Rectal smooth muscle tissue (tissue), 1 donor: ENCODE results near the gene TOMT.

Experiments used
- H3K27ac ChIP-seq: one replicate; pipeline ENCODE4 v1.7.0; 2013; ENCODE audit warnings: low read depth, low read length, inconsistent platforms
- H3K27me3 ChIP-seq: one replicate; pipeline ENCODE4 v1.7.0; 2013; ENCODE audit warnings: low read length; ENCODE audit not compliant: control insufficient read depth, insufficient read depth
- H3K36me3 ChIP-seq: one replicate; pipeline ENCODE4 v1.7.0; 2013; ENCODE audit warnings: low read length; ENCODE audit not compliant: control insufficient read depth, insufficient read depth
- H3K4me1 ChIP-seq: one replicate; pipeline ENCODE4 v1.7.0; 2013; ENCODE audit warnings: low read length; ENCODE audit not compliant: control insufficient read depth, insufficient read depth
- H3K4me3 ChIP-seq: one replicate; pipeline ENCODE4 v1.7.0; 2013; ENCODE audit warnings: low read length
- H3K9ac ChIP-seq: one replicate; pipeline ENCODE4 v1.7.0; 2013; ENCODE audit warnings: low read length

TOMT gene, protein sequence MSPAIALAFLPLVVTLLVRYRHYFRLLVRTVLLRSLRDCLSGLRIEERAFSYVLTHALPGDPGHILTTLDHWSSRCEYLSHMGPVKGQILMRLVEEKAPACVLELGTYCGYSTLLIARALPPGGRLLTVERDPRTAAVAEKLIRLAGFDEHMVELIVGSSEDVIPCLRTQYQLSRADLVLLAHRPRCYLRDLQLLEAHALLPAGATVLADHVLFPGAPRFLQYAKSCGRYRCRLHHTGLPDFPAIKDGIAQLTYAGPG

DNA sequence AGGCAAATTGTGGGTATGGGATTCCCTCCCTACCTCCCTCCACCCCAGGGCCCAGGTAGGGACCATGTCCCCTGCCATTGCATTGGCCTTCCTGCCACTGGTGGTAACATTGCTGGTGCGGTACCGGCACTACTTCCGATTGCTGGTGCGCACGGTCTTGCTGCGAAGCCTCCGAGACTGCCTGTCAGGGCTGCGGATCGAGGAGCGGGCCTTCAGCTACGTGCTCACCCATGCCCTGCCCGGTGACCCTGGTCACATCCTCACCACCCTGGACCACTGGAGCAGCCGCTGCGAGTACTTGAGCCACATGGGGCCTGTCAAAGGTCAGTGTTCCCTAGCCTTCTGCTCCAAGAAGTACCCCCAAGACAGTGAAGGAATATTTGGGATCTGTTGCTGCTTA lies at the start of gene TOMT:
Gene TOMT (plus strand): TSS at position 37 of the 400 bp plus-strand sequence. CDS start 28 bp downstream, at position 65.
- Histone ChIP-seq H3K27ac (no peak within 1 kb of the TSS), H3K4me3 (no peak within 1 kb of the TSS), H3K4me1 (peaks cover 17% of the 10 kb centered on the region), H3K27me3 (no peaks in the 10 kb centered on the region), H3K9ac (peak within 1 kb of the TSS; percentile 43), H3K36me3 (peaks cover 2% of the 10 kb centered on the region)

DNA sequence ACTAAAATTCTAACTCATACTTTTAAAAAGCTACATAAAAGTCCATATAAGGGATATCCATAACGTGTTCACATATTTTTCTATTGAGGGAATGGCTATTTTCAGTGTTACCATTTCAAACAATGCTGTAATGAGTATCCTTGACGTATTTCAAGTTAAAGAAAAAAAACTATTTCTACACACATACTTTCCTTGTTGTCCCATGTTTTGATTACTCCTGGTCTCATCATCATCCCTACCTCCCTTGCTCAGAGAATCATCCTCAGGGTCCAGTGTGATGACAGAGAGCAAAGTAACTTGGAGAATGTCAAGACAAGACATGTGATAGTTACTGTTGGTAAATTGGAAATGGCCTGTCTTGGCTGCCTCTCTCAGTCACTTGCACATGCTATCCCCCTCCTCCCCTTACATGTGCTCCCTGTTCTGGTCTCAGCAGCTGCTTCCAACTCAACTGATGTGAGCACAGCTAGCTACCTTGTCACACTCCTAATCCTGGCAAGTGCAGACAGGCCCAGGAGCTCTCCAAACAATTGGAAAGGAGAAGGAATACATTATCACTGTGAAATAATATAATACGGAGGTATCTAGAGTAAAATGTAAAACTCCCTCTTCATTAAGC lies 47.2 kb upstream of the TOMT start:
- Histone ChIP-seq H3K4me3 (no peak overlapping the region), H3K27ac (no peak overlapping the region), H3K9ac (no peak overlapping the region), H3K36me3 (no peaks in the 10 kb centered on the region), H3K4me1 (no peaks in the 10 kb centered on the region), H3K27me3 (no peaks in the 10 kb centered on the region)

DNA sequence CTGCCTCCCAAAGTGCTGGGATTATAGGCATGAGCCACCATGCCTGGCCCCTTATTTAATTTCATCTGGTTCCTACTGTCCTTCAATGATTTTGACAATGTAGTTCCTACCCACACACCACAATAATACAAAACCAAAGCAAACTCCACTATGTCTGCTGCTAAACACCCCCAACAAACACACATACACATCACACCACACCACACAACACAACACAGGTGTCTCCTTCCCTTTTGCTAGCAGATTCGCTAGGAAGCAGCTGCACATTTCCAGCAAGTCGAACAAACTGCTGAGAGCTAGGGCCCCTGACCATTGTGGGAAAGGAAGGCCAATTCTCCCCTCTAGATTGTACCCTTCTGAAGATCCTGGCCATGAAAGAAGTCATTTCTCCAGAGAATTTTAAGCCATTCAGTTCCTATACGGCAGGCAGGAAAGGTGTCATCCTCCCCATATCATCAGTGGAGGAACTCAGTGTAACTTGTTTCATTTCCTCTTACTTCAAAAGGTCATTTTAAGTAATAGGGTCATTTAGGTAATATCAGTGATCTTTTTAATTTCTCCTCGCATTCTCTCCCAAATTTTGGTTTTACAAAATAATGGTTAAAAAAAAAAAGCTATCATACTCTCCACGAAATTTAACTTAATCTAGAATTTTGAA lies 43.9 kb upstream of the TOMT start:
- Histone ChIP-seq H3K27me3 (no peaks in the 10 kb centered on the region), H3K9ac (no peak overlapping the region), H3K27ac (no peak overlapping the region), H3K4me3 (no peak overlapping the region), H3K36me3 (no peaks in the 10 kb centered on the region), H3K4me1 (peaks cover 3% of the 10 kb centered on the region)

DNA sequence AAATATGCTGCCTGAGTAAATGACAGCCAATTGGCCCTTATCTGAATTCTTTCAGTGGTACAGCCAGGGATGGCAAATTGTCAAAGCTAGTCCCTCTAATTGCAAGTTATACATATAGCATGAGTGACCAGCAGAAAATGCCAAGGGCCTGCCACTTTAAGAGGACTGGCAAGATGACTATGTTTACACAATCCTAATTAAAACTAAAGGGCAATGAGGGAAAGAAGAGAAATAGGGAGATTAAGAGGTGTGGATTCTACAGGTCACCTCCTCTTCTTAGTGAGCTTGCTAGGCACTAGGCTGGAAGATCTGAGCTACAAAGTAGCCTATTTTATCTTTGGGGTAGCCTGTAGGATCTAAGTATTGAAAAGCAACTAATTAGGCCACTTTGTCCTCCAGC lies 38.9 kb upstream of the TOMT start:
- no peaks in the 10 kb centered on the region for H3K36me3 ChIP-seq
- H3K4me3 ChIP-seq: no peak overlapping the region
- peak overlapping the region; percentile 25 for H3K27ac ChIP-seq
- no peak overlapping the region for H3K9ac ChIP-seq
- peaks cover 29% of the 10 kb centered on the region for H3K4me1 ChIP-seq
- H3K27me3 ChIP-seq: no peaks in the 10 kb centered on the region

DNA sequence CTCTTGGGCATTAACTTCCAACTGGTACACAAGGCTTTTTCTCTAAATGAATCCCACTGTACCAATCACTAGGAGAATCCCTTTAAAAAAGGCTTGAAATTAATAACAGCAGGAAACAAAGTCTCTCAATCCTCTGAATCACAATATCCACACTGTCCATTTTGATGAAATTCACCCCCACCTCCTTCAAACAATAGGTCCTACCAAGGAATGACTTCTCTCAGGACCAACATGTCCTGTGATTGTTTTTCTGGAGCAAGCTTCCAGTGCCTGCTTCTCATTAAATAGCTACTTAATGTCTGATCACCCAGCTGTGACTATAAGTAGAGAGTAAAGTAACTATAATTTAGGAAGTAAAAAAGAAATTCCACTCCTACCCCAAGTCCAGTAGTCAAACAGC lies 38.5 kb upstream of the TOMT start:
- Histone ChIP-seq H3K4me3 (no peak overlapping the region), H3K27me3 (no peaks in the 10 kb centered on the region), H3K36me3 (no peaks in the 10 kb centered on the region), H3K27ac (peak overlapping the region; percentile 25), H3K4me1 (peaks cover 31% of the 10 kb centered on the region), H3K9ac (no peak overlapping the region)

DNA sequence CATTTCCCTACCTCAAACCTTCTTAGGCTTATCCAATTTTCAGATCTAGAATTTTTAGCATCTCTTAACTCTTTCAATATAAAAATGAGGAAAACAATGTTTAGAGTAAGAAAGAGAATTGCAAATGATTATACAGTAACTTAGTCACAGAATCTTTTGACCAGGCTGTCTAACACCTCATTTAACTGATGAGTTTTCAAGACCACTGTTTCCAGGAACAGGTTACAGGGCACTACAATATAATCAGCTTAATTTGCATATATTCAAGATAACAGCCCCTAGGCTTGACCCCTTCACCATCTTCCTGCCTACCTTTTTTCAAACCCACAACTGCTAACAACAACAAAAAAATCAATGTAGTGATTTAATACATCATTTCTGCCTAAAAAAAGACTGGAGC lies 38.0 kb upstream of the TOMT start:
- H3K4me1 ChIP-seq: peaks cover 31% of the 10 kb centered on the region
- H3K9ac ChIP-seq: no peak overlapping the region
- H3K27me3 ChIP-seq: no peaks in the 10 kb centered on the region
- no peak overlapping the region for H3K4me3 ChIP-seq
- H3K36me3 ChIP-seq: no peaks in the 10 kb centered on the region
- H3K27ac ChIP-seq: peak overlapping the region; percentile 70

DNA sequence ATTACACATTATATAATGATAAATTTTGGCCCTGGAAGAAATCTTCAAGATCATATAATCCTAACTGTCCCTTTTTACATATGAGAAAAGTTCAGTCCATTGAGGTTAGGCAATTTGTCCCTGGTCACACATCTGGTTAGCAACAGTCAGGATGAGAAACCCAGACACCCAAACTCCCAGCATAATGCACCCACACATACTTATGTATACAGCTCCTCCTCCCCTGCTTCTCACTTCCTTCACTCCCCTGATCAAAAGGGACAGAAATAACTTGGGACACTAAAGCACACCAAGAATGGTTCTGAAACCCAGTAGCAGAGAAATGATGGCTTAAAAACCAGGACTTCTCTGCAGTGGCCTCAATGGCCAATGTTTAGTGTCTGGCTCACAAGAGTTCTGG lies 36.5 kb upstream of the TOMT start:
- no peak overlapping the region for H3K9ac ChIP-seq

DNA sequence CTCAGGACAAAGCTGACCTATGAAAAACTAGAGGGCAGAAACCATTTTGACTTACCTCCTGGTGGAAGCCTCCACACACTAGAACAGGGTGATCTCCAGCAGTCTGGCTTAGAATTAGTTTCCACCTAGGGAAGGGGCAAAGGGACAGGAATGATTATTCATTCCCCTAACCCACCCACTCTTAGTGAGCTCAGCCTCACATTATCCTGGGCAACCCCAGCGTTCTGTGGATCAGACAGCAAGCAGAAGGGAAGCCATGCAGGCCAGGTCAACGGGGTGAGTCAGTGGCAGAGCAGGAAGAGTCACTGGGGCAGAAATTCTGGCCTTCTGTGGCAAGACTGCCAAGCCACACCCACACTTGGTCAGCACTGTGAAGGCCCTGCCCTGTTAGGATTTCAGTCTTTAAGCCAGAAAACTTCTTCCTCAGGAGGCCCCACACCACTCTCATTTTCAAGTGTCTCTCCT lies 35.9 kb upstream of the TOMT start:
- Histone ChIP-seq H3K9ac (no peak overlapping the region), H3K27ac (peak overlapping the region; percentile 70), H3K4me3 (no peak overlapping the region), H3K27me3 (no peaks in the 10 kb centered on the region), H3K36me3 (no peaks in the 10 kb centered on the region), H3K4me1 (peaks cover 31% of the 10 kb centered on the region)

More for the DNA sequence above, 36.5 kb upstream of the TOMT start:
- peaks cover 31% of the 10 kb centered on the region for H3K4me1 ChIP-seq
- no peaks in the 10 kb centered on the region for H3K27me3 ChIP-seq
- peak overlapping the region; percentile 70 for H3K27ac ChIP-seq
- no peaks in the 10 kb centered on the region for H3K36me3 ChIP-seq
- peak overlapping the region; percentile 23 for H3K4me3 ChIP-seq

DNA sequence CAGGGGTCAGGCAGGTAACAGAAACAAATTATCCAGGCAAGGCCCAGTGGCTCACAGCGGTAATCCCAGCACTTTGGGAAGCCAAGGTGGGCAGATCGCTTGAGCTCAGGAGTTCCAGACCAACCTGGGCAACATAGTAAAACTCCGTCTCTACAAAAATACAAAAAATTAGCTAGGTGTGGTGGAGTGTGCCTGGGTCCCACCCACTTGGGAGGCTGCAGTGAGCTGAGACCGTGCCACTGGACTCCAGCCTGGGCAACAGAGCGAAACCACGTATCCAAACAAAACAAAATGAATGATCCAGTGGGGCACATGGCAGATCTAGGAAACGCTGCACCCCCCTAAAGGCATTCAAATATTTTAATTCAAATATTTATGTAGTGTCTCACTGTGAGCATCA lies 35.2 kb upstream of the TOMT start:
- Histone ChIP-seq H3K4me3 (no peak overlapping the region), H3K27ac (peak overlapping the region; percentile 70), H3K4me1 (peaks cover 31% of the 10 kb centered on the region), H3K36me3 (no peaks in the 10 kb centered on the region), H3K27me3 (no peaks in the 10 kb centered on the region), H3K9ac (no peak overlapping the region)

DNA sequence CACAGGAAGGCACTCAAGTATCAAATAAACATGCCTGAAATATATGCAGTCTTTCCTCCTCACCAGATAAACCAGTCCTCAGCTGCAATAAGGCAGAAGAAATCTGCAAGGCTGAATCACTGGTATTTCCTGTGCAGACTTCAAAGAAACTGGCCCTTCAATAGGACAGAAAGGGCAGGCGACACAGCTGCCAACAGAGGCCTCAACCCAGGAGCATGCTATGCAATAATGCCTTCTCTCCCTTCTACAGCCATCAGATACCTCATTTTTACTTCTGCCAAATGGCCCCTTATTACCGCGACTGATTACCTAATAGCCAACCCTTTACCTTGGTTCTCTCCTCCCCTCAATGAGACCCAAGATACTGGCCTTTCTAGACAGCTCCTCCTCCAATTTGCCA lies 33.4 kb upstream of the TOMT start:
- Histone ChIP-seq H3K9ac (no peak overlapping the region), H3K4me3 (no peak overlapping the region), H3K4me1 (peaks cover 24% of the 10 kb centered on the region), H3K27me3 (no peaks in the 10 kb centered on the region), H3K27ac (no peak overlapping the region), H3K36me3 (no peaks in the 10 kb centered on the region)

DNA sequence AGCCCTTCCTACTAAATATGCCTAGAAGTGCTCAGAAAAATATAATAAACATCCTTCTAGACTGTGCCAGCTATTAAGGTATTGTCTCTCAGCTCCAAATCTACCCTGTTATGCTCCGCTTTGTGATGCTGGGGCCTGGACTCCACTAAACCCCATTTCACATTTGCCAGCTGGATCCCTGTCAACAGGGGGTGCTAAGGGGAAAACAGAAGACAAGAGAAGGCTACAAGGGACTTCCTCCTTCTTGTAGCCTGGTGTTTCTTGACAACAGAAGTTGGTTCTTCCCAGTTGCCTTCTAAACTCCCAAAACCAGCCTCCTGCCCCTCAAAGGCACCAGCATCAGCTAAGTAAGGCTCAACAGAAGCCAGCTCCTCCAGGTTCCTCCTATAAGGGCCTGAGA lies 30.6 kb upstream of the TOMT start:
- H3K36me3 ChIP-seq: no peaks in the 10 kb centered on the region

DNA sequence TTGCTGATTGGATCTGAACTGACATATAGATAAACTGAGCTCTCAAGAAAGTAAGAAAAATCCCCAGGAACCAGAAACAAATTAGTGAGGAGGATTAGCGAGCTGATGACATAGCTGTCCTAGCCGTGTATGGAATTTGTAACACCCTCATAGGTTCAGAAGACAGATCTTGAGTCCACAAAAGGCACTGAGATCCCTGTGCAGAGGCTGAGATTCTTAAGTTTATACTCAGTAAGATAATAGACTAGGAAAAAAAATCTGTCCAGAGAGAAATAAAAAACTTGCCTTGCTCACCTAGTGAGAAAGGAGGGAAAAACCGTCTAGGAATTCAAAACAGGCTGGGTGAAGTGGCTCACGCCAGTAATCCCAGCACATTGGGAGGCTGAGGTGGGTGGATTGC lies 30.0 kb upstream of the TOMT start:
- peaks cover 2% of the 10 kb centered on the region for H3K4me1 ChIP-seq
- no peaks in the 10 kb centered on the region for H3K27me3 ChIP-seq
- H3K9ac ChIP-seq: no peak overlapping the region
- H3K36me3 ChIP-seq: no peaks in the 10 kb centered on the region
- H3K27ac ChIP-seq: no peak overlapping the region
- H3K4me3 ChIP-seq: no peak overlapping the region

More for the DNA sequence above, 30.6 kb upstream of the TOMT start:
- no peak overlapping the region for H3K27ac ChIP-seq
- no peak overlapping the region for H3K4me3 ChIP-seq
- H3K9ac ChIP-seq: no peak overlapping the region
- peaks cover 5% of the 10 kb centered on the region for H3K4me1 ChIP-seq
- no peaks in the 10 kb centered on the region for H3K27me3 ChIP-seq
